AG04450 (cell line): ENCODE results near the gene ZNF277. TPM values are rescaled to one million over a fixed set of nuclear protein-coding genes. Genes with fewer than 3 reads are reported as not detected.

Experiments
- CTCF ChIA-PET: fragments of 300-600, 350-600 bp; formaldehyde crosslinking; extraction: SDS; loops from one replicate; lab custom pipeline; 2022; ENCODE audit warnings: antibody characterized with exemption, inconsistent platforms; lab: Charles Lee
- POLR2A ChIA-PET: fragments of 350-600 bp; formaldehyde crosslinking; extraction: SDS; loops from one replicate; lab custom pipeline; 2021; ENCODE audit warnings: antibody characterized with exemption, inconsistent platforms; lab: Yijun Ruan, JAX
- DNase-seq: peaks from one replicate; pipeline ENCODE4 v3.0.0-alpha.2; 2011; ENCODE audit warnings: low read depth, low spot score
- H3K27ac ChIP-seq: one replicate; pipeline ENCODE4 v1.5.1; 2012; ENCODE audit warnings: low read depth, low read length, control low read depth
- H3K27me3 ChIP-seq: one replicate; pipeline ENCODE4 v1.6.0; 2012; ENCODE audit warnings: low read length; ENCODE audit not compliant: control insufficient read depth, insufficient read depth
- H3K4me3 ChIP-seq: 2 replicates; pipeline ENCODE4 v1.5.1; 2011; ENCODE audit warnings: mild to moderate bottlenecking, low read depth, low read length, control low read depth
- H3K9me3 ChIP-seq: 2 replicates; pipeline ENCODE4 v1.5.1; 2012; ENCODE audit warnings: low read length; ENCODE audit not compliant: control insufficient read depth, insufficient read depth
- polyA minus RNA-seq: library from RNA; depleted of rRNA, polyadenylated mRNA; stranded (reverse); fragments of >200 nt; gene quantifications from 2 replicates; pipeline ENCODE4 v1.2.3, GENCODE V29; 2011; rRNA and poly(A)+ RNA removed
- polyA plus RNA-seq: library from polyadenylated mRNA; depleted of rRNA; stranded (reverse); fragments of >200 nt; gene quantifications from 2 replicates; pipeline ENCODE4 v1.2.3, GENCODE V29; 2011; rRNA removed
- TF ChIP-seq, protein P1 (sequence below): IDR thresholded peaks from 2 replicates; pipeline ENCODE4 v1.5.1; 2011; ENCODE audit warnings: low read depth, low read length, control low read depth, inconsistent platforms

Gene ZNF277
- polyA plus RNA-seq, result 18.8 and 30.3 TPM in 2 replicates
- polyA minus RNA-seq, result 17.1 and 25.0 TPM in 2 replicates

- peak; percentile 97 for DNase-seq
- ChIA-PET CTCF (interaction anchor here (0.6 to 1.2 kb wide), 4 partner anchors 126 to 444 kb away, joined by 3 to 5 read pairs (median 4); no protein-coding TSS in a partner anchor), POLR2A (interaction anchor here (0.6 to 3.2 kb wide), 8 partner anchors 50 to 449 kb away, joined by 3 to 18 read pairs (median 3); partner anchors contain the start of gene IFRD1)
- no peaks in the 10 kb centered on the region for H3K27me3 ChIP-seq
- H3K27ac ChIP-seq, result peak within 1 kb of the TSS; percentile 77
- TF ChIP-seq, protein P1, sequence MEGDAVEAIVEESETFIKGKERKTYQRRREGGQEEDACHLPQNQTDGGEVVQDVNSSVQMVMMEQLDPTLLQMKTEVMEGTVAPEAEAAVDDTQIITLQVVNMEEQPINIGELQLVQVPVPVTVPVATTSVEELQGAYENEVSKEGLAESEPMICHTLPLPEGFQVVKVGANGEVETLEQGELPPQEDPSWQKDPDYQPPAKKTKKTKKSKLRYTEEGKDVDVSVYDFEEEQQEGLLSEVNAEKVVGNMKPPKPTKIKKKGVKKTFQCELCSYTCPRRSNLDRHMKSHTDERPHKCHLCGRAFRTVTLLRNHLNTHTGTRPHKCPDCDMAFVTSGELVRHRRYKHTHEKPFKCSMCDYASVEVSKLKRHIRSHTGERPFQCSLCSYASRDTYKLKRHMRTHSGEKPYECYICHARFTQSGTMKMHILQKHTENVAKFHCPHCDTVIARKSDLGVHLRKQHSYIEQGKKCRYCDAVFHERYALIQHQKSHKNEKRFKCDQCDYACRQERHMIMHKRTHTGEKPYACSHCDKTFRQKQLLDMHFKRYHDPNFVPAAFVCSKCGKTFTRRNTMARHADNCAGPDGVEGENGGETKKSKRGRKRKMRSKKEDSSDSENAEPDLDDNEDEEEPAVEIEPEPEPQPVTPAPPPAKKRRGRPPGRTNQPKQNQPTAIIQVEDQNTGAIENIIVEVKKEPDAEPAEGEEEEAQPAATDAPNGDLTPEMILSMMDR, result no peak; the same call in 1 of the 2 replicates
- no peaks in the 10 kb centered on the region; the same call in 1 of the 2 replicates for H3K9me3 ChIP-seq
- peak within 1 kb of the TSS; percentile 96 for H3K4me3 ChIP-seq
These were observed at the start of gene ZNF277, which contains the start of gene DOCK4 for GRCh38 chr7:112206238-112206990. Gene ZNF277, plus strand, starts transcription at chr7:112206695. Its CDS starts 22 bp downstream, at chr7:112206717. Gene DOCK4, minus strand, starts transcription at chr7:112206399. Its CDS starts 261 bp downstream, at chr7:112206138.

DNA sequence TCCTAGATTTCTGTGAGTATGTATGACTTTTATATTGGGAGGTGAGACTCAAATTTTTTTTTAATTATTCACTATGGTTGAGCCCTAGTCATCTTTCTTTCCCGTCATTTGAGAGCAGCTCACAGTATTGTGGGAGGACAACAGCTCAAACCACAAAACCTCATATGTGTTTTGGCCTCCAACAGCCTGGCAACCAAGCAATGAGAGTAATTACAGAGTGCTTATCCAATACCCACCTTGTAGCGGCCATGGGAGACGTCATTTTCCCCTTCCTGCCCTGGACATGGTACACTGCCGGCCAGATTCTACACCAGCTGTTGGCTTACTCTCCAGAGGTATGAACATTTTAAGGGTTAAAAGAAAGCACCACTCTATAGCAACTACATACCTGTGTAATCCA is 49.4 kb upstream of the ZNF277 start:
- Histone ChIP-seq H3K27me3 (no peaks in the 10 kb centered on the region), H3K27ac (no peak overlapping the region), H3K4me3 (no peak overlapping the region), H3K9me3 (no peaks in the 10 kb centered on the region)
- no peak for DNase-seq
- ChIA-PET CTCF (interaction anchor here (0.6 kb wide), 1 partner anchor 418 kb away, joined by 3 read pairs; no protein-coding TSS in a partner anchor), POLR2A (no interaction called here)
- TF ChIP-seq, protein P1, result no peak

DNA sequence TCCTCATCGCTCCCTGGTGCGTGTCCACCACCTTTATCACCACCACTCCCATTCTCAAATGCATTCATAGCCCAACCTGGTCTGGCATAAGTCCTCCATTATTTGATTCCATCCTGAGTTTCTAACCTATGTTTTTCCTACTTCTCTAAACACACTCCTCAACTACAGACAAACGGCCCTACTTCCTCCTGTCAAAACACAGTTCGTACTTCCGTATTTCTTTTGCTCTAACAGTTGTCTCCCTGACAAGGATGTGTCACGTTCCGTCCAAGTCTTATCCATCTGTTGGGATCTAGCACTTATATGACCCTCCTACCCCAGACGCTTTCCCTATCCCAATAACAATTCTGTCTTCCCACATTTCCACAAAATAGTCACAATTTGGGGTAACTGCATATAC is 47.1 kb upstream of the ZNF277 start:
- ChIA-PET CTCF (no interaction called here), POLR2A (no interaction called here)
- H3K4me3 ChIP-seq, result no peak overlapping the region
- H3K9me3 ChIP-seq, result no peaks in the 10 kb centered on the region
- H3K27ac ChIP-seq, result no peak overlapping the region
- no peaks in the 10 kb centered on the region for H3K27me3 ChIP-seq
- TF ChIP-seq, protein P1, result no peak
- no peak for DNase-seq

- ChIA-PET CTCF (no interaction called here), POLR2A (no interaction called here)
- no peaks in the 10 kb centered on the region for H3K9me3 ChIP-seq
- DNase-seq, result peak; percentile 18
- H3K27ac ChIP-seq, result no peak overlapping the region
- no peaks in the 10 kb centered on the region for H3K27me3 ChIP-seq
- TF ChIP-seq, protein P1, result no peak
- no peak overlapping the region for H3K4me3 ChIP-seq
These were observed 46.2 kb upstream of the ZNF277 start for GRCh38 chr7:112160130-112160770.

DNA sequence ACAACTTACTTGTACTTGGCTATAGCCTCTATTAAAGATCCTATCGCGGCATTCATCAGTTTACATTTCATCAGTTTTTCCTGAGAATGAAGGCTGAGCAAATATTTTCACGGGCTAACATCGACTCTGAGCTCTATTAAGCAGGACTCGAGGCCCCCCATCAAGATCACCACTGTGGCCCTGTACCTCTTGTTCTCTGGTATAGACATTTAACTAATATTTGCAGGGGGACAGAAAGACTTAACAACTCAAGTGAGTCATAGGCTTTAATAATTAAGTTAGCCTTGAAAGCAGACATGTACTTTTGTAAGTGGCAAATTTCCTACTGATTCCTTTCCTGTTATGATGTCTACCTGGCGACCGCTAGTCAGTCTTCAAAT is 45.7 kb upstream of the ZNF277 start:
- H3K9me3 ChIP-seq, result no peaks in the 10 kb centered on the region
- H3K27ac ChIP-seq, result no peak overlapping the region
- DNase-seq, result no peak
- TF ChIP-seq, protein P1, result no peak
- CTCF ChIA-PET, result no interaction called here
- no peak overlapping the region for H3K4me3 ChIP-seq
- H3K27me3 ChIP-seq, result no peaks in the 10 kb centered on the region
- POLR2A ChIA-PET, result no interaction called here
